HG03039 (cell line): ENCODE data around the gene HSPB6.
"Not testable (repeated sequence)": the region's sequence is repeated elsewhere in the genome, so short reads cannot be mapped to it uniquely, and the experiment has no call there.

Experiments used
- ATAC-seq: cut with Tn5 transposase; IDR thresholded peaks from one replicate; pipeline ENCODE4 v1.9.1; 2021; ENCODE audit warnings: mild to moderate bottlenecking, moderate library complexity; ENCODE audit not compliant: unreplicated experiment

HSPB6 gene

DNA sequence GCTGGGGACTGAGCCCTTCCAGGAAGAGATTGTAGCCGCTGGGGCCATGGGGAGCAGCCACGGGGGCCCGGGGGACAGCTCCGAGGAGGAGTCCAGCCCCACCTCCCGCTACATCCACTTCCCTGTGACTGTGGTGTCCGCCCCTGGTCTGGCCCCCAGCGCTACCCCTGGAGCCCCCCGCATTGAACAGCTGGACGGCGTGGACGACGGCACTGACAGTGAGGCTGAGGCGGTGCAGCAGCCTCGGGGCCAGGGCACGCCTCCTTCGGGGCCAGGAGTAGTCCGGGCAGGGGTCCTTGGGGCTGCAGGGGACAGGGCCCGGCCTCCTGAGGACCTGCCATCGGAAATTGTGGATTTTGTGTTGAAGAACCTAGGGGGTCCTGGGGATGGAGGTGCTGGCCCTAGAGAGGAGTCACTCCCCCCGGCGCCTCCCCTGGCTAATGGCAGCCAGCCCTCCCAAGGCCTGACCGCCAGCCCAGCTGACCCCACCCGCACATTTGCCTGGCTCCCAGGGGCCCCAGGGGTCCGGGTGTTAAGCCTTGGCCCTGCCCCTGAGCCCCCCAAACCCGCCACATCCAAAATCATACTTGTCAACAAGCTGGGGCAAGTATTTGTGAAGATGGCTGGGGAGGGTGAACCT lies 24.2 kb downstream of the HSPB6 start:
- ATAC-seq = no peak

DNA sequence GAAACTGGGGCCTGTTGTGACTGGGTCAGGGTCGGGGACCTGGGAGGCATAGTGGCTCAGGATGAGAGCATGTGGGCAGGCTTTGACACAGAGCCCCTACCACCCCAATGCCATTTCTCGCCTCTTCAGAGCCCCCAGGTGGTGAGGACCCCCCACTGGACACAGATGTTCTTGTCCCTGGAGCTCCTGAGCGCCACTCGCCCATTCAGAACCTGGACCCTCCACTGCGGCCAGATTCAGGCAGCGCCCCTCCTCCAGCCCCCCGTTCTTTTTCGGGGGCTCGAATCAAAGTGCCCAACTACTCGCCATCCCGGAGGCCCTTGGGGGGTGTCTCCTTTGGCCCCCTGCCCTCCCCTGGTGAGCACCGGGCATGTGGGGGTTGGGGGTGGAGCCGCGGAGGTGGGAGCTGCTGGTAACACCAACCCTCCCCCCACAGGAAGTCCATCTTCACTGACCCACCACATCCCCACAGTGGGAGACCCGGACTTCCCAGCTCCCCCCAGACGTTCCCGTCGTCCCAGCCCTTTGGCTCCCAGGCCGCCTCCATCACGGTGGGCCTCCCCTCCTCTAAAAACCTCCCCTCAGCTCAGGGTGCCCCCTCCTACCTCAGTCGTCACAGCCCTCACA lies 24.9 kb downstream of the HSPB6 start:
- ATAC-seq = no peak

DNA sequence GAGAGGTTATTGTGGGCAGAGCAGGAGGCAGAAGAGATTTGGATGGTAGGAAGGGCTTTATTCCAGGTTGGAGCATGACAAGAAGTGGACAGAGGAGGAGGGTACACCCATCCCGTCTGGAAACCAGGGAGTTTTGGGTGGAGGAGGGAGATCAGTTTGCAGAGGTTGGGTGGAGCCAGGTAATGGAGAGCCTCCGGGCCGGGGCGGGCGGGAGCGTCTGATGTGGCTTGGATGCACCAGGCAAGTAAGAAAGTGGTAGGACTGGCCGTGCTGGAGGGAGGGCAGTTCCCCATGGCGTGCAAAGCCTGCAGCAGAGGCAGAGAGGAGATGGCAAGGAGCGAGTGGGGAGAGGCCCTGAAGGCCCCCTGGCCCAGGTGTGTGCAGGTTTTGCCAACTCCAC lies 25.5 kb downstream of the HSPB6 start:
- no peak for ATAC-seq

DNA sequence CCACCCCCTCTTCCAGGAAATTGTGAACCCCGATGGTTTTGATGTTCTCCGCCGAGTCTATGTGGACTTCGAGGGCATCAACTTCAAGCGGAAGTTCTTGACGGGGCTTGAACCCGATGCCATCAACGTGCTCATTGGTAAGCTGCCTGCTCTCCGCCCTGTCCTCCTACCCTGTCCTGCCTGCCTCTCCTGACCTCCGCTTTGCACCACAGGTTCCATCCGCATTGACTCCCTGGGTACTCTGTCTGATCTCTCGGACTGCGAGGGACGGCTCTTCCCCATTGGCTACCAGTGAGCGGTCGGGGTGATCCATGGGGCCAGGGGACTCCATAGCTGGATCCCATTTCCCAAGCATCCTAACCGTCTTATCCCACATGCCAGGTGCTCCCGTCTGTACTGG lies 26.5 kb downstream of the HSPB6 start:
- ATAC-seq = no peak

DNA sequence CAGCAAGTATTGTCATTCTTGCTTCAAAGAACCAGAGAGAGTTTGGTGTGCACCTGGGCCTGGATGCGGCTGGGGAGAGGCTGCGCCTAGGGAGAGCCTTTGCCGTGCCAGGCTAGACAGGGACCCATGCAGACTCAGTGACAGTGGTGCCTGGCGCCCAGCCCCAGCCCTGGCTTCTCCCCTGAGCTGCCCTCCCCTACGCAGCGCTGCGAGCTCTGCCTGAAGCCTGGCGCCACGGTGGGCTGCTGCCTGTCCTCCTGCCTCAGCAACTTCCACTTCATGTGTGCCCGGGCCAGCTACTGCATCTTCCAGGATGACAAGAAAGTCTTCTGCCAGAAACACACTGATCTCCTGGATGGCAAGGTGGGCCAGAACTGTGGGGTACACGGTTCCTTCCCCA lies 27.1 kb downstream of the HSPB6 start:
- no peak for ATAC-seq

DNA sequence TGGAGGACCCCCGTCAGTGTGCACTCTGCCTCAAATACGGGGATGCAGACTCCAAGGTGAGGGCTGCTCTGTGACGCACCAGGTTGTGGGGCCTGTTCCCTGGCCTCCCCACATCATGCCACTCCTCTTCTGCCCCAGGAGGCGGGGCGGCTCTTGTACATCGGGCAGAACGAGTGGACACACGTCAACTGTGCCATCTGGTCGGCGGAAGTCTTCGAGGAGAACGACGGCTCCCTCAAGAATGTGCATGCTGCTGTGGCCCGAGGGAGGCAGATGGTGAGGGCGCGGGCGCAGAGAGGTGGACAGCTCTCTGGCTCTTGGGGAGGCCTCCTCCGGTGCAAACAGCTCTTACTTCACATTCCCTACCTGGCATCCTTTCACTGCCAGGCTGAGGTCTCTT lies 27.8 kb downstream of the HSPB6 start:
- ATAC-seq = no peak

DNA sequence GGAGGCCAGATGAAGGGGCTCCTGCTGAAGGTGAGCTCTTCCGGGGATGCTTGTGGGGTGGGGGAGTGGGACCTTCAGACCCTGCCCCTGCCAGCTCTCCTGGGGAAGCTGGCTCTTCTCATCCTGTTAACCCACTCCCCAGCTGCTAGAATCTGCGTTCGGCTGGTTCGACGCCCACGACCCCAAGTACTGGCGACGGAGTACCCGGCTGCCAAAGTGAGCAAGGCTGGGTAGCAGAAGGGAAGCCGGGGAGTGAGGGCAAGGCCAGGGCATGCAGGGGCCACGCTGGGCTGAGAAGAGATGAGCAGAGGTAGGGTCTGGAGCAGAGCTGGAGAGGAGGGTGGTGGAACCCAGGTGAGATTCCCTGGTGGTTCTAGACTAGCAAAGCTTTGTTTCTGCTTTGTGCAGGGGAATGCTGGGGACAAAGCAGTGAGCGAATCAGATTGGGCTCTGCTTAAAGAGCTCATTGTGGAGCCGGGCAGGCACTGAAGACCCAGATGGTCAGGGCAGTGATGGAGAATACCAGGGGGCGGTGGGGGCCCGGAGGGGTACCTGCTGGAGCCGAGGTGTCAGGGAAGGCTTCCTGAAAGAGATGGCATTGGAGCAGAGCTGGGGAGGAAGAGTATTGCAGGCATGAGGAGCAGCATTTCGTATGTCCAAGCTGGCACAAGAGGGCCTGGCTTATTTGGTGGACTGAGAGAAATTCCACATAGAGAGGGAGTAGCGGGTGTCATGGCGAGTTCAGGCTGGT lies 28.7 kb downstream of the HSPB6 start:
- no peak for ATAC-seq

DNA sequence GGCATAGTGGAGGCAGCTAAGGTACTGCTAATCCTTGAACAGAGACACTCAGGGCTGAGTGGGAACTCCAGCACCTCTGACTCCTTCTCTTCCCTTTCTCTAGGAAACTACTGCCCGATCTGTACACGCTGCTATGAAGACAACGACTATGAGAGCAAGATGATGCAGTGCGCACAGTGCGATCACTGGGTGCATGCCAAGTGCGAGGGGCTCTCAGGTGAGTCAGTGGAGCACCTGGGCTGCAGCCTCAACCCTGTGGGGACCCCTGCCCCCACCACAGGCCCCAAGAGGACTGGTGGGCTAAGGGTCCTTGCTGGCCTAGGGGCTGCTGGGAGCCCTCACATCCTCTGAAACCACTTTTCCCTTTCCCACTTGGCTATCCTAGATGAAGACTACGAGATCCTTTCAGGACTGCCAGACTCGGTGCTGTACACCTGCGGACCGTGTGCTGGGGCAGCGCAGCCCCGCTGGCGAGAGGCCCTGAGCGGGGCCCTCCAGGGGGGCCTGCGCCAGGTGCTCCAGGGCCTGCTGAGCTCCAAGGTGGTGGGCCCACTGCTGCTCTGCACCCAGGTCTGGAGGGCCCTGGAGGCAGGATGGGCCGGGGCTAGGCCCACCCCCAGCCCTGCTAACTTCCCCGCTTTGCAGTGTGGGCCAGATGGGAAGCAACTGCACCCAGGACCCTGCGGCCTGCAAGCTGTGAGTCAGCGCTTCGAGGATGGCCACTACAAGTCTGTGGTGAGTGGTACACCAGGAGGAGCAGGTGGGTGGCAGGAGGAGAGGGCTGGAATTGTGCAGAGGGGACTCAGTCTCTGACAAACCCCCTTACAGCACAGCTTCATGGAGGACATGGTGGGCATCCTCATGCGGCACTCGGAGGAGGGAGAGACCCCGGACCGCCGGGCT lies 29.5 kb downstream of the HSPB6 start:
- ATAC-seq = no peak

DNA sequence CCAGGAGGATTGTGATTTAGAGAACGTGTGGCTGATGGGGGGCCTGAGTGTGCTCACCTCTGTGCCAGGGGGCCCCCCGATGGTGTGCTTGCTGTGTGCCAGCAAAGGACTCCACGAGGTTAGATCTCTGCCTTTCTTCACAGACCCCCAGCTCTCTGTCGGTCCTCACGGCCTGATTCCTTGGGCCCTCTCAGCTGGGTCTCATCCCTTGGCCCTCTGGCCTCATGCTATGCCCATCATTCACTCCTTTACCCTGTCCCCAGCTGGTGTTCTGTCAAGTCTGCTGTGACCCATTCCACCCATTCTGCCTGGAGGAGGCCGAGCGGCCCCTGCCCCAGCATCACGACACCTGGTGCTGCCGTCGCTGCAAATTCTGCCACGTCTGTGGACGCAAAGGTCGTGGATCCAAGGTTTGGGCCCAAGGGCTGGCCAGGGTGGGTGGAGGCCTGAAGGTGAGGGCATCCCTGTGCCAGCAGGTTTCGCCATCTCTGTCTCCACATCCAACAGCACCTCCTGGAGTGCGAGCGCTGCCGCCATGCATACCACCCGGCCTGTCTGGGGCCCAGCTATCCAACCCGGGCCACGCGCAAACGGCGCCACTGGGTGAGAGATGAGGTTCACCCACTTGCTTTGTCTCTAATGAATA lies 31.5 kb downstream of the HSPB6 start:
- no peak for ATAC-seq

DNA sequence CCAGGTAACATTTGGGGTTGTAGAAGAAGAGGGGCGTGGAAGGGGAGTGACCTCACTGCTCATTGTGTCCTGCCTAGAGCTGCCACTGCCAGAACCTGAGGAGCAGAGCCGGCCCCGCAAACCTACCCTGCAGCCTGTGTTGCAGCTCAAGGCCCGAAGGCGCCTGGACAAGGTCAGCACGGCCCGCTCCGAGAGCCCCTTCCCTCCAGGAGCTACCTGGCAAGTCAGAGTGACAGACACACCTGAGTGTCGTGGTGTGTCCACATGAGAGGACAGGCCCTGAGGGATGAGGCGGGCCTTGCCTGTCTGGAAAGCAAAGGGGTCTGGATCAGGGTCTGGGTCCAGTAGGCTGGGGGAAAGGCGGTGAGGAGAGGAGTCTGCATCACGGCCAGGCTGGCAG lies 32.3 kb downstream of the HSPB6 start:
- no peak for ATAC-seq

DNA sequence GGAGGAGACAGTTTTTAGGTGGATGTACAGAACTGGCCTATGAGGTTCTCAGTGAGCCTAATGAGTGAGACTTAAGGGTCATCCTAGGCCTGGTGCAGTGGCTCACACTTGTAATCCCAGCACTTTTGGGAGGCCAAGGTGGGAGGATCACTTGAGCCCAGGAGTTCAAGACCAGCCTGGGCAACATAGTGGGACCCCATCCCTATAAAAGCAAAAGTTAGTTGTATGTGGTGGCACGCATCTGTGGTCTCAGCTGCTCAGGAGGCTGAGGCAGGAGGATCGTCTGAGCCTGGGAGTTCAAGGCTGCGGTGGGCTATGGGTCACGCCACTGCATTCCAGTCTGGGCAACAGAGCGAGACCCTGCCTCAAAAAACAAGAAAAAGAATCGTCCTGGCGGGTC lies 32.7 kb downstream of the HSPB6 start:
- ATAC-seq = not testable (repeated sequence)

DNA sequence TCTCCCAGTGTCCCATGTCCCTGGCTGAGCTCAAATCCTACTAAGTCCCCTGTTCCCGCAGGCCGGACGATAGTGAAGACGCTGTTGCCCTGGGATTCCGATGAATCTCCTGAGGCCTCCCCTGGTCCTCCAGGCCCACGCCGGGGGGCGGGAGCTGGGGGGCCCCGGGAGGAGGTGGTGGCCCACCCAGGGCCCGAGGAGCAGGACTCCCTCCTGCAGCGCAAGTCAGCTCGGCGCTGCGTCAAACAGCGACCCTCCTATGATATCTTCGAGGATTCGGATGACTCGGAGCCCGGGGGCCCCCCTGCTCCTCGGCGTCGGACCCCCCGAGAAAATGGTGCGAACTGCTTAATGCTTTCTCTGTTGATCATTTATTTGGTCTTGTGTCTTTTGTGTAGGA lies 33.2 kb downstream of the HSPB6 start:
- no peak for ATAC-seq

DNA sequence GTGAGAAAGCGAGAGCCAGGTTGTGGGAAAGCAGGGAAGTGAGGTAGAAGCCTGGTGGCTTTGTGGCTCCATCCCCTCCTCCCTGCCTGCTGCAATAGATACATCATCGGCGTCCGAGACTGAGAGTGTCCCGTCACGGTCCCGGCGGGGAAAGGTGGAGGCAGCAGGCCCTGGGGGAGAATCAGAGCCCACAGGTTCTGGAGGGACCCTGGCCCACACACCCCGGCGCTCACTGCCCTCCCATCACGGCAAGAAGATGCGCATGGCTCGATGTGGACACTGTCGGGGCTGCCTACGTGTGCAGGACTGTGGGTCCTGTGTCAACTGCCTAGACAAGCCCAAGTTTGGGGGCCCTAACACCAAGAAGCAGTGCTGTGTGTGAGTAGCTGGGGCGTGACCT lies 33.9 kb downstream of the HSPB6 start:
- no peak for ATAC-seq

DNA sequence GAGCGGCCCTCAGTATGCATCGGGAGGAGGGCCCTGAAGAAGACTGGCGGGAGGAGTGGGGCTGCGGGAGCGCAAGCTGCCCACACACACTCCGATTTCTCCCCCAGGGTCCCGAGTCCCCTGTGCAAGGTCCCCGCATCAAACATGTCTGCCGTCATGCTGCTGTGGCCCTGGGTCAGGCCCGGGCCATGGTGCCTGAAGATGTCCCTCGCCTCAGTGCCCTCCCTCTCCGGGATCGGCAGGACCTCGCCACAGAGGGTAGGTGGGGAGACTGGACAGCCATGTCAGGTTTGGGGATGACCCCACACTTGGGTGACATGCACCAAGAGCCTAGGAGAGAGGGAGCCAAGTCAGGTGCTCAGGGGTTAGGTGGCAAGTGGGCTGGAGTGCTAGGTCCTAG lies 34.4 kb downstream of the HSPB6 start:
- no peak for ATAC-seq

DNA sequence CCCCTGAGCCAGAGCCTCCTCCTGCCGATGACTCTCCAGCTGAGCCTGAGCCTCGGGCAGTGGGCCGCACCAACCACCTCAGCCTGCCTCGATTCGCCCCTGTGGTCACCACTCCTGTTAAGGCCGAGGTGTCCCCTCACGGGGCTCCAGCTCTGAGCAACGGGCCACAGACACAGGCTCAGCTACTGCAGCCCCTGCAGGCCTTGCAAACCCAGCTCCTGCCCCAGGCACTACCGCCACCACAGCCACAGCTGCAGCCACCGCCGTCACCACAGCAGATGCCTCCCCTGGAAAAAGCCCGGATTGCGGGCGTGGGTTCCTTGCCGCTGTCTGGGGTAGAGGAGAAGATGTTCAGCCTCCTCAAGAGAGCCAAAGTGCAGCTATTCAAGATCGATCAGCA lies 35.5 kb downstream of the HSPB6 start:
- ATAC-seq = no peak

DNA sequence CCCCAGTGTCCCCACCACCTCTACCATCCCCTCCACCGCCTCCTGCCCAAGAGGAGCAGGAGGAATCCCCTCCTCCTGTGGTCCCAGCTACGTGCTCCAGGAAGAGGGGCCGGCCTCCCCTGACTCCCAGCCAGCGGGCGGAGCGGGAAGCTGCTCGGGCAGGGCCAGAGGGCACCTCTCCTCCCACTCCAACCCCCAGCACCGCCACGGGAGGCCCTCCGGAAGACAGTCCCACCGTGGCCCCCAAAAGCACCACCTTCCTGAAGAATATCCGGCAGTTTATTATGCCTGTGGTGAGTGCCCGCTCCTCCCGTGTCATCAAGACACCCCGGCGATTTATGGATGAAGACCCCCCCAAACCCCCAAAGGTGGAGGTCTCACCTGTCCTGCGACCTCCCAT lies 36.2 kb downstream of the HSPB6 start:
- ATAC-seq = no peak

DNA sequence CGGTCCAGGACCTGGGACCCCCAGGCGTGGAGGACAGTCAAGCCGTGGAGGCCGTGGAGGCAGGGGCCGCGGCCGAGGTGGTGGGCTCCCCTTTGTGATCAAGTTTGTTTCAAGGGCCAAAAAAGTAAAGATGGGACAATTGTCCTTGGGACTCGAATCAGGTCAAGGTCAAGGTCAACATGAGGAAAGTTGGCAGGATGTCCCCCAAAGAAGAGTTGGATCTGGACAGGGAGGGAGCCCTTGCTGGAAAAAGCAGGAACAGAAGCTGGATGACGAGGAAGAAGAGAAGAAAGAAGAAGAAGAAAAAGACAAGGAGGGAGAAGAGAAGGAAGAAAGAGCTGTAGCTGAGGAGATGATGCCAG lies 36.7 kb downstream of the HSPB6 start:
- ATAC-seq = no peak

DNA sequence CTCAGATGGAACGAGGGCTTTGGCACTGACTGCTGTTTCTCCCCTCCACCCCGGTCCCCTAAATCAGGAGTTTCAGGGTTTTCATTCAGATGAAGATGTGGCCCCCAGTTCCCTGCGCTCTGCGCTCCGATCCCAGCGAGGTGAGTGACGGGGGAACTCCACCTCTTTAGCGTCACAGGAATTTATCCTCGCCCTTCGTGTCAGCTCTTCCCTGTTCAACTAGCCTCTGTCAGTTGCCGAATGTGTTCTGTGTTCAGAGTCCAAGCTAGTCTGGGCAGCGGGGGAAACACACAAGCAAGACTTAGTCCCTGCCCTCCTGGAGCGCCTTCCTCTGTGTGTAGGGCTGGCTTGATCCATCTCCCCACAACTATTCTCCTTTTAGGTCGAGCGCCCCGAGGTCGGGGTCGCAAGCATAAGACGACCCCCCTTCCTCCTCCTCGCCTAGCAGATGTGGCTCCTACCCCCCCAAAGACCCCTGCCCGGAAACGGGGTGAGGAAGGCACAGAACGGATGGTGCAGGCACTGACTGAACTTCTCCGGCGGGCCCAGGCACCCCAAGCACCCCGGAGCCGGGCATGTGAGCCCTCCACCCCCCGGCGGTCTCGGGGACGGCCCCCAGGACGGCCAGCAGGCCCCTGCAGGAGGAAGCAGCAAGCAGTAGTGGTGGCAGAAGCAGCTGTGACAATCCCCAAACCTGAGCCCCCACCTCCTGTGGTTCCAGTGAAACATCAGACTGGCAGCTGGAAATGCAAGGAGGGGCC lies 37.2 kb downstream of the HSPB6 start:
- no peak for ATAC-seq

DNA sequence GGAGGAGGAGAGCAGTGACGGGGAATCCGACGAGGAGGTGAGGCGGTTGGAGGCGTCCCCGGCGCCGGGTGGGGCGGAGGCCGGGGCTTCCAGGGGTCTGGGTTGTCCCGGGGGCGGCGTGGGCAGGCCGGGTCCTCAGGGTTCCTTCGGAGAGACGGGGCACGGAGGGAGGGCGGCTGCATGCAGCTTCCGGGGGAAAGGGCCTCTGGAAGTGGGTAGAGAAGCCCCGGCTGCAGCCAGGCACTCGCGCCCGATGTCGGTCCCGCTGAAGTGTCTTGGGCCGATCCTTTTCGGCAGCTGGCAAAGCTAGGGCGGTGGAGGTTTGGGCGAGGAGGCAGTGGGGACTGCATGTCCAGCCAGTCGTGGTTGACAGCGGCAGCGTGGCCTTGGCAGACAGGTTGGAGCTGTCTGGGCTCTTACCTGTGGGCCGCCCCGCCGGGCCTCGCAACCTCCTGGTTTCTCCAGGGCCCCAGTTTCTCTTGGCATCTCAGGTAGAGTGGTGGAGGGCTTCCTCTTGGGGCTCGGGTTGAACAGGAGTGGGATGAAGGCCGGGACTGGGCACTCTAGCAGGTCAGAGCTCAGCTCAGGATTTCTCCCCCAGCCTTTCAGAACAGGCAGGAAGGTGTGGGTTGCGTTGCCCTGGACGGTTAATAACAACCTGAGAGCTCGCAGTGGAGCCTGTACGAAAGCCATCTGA lies 38.3 kb downstream of the HSPB6 start:
- ATAC-seq = no peak
